ENCODE measurements around the gene CACNG7. TPM values are rescaled to one million over a fixed set of nuclear protein-coding genes. Genes with fewer than 3 reads are reported as not detected.
"Not testable (repeated sequence)": the region's sequence is repeated elsewhere in the genome, so short reads cannot be mapped to it uniquely, and the experiment has no call there.

Gene CACNG7
- polyA plus RNA-seq, 12 donors: 0.14 to 0.34 (median 0.29) TPM; not detected in 2

- DNase-seq: no peak
These were observed 3.3 kb upstream of the CACNG7 start for GRCh38 chr19:53905787-53906186.

GRCh38 chr19:53906211-53907192, 2.6 kb upstream of the CACNG7 start:
- no peak for DNase-seq

GRCh38 chr19:53907193-53907581, 1.9 kb upstream of the CACNG7 start:
- DNase-seq: no peak

- no peak for DNase-seq
These were observed 1.4 kb upstream of the CACNG7 start for GRCh38 chr19:53907690-53908089.

GRCh38 chr19:53908106-53908934, 758 bp upstream of the CACNG7 start:
- DNase-seq: no peak

- no peak for DNase-seq
These were observed 542 bp downstream of the CACNG7 start for GRCh38 chr19:53909471-53910169.

- DNase-seq: no peak
These were observed 1.1 kb downstream of the CACNG7 start for GRCh38 chr19:53910170-53910518.

- no peak for DNase-seq
These were observed 3.6 kb downstream of the CACNG7 start for GRCh38 chr19:53912653-53913052.

- no peak for DNase-seq
These were observed 5.9 kb downstream of the CACNG7 start for GRCh38 chr19:53915000-53915399.

- no peak for DNase-seq
These were observed 6.9 kb downstream of the CACNG7 start for GRCh38 chr19:53916004-53916403.

GRCh38 chr19:53917356-53917755, 8.3 kb downstream of the CACNG7 start:
- DNase-seq: no peak

GRCh38 chr19:53927739-53928138, 18.7 kb downstream of the CACNG7 start:
- peak; percentile 65 for DNase-seq

- DNase-seq: no peak
These were observed 27.0 kb downstream of the CACNG7 start for GRCh38 chr19:53936029-53936428.

- DNase-seq: no peak
These were observed 33.1 kb downstream of the CACNG7 start for GRCh38 chr19:53942001-53942786.

GRCh38 chr19:53944416-53944815, 35.3 kb downstream of the CACNG7 start:
- no peak for DNase-seq

- no peak for DNase-seq
These were observed 35.9 kb downstream of the CACNG7 start for GRCh38 chr19:53944933-53945332.

- no peak for DNase-seq
These were observed 36.4 kb downstream of the CACNG7 start for GRCh38 chr19:53945441-53945840.

GRCh38 chr19:53945998-53946397, 36.9 kb downstream of the CACNG7 start:
- DNase-seq: no peak

GRCh38 chr19:53947624-53948023, 38.5 kb downstream of the CACNG7 start:
- DNase-seq: no peak

- DNase-seq: not testable (repeated sequence)
These were observed 39.5 kb downstream of the CACNG7 start for GRCh38 chr19:53948611-53949010.

GRCh38 chr19:53951436-53951835, 42.4 kb downstream of the CACNG7 start:
- no peak for DNase-seq
